HG03108 (cell line): ENCODE data around the gene RYR2.
"Not testable (repeated sequence)": the region's sequence is repeated elsewhere in the genome, so short reads cannot be mapped to it uniquely, and the experiment has no call there.

ENCODE experiments used
- ATAC-seq: cut with Tn5 transposase; IDR thresholded peaks from one replicate; pipeline ENCODE4 v1.9.1; 2021; ENCODE audit warnings: moderate library complexity; ENCODE audit not compliant: unreplicated experiment

The RYR2 gene

GRCh38 chr1:237763137-237763536 lies 721.2 kb downstream of the RYR2 start:
- no peak for ATAC-seq

DNA sequence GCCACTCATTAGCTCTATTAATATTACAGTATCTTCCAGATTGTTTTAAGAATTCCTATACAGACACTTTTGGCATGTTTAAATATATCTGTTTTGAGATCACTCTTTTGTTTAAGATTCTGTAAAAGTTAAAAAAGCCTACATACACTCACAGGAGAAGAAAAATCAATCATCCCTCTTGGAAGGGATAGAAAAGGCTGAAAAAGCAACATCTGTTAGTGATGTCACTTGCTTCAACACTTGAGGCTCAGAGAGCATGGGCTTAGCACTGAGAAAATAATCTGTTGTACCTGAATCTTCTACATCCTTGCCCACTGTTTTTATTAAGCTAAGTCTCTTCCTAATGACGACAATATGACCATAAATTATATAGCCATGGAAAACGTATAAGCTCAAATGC lies 721.8 kb downstream of the RYR2 start:
- ATAC-seq = no peak

- no peak for ATAC-seq
These were observed 727.9 kb downstream of the RYR2 start for GRCh38 chr1:237769916-237770315.

- no peak for ATAC-seq
These were observed 730.0 kb downstream of the RYR2 start for GRCh38 chr1:237772009-237772408.

DNA sequence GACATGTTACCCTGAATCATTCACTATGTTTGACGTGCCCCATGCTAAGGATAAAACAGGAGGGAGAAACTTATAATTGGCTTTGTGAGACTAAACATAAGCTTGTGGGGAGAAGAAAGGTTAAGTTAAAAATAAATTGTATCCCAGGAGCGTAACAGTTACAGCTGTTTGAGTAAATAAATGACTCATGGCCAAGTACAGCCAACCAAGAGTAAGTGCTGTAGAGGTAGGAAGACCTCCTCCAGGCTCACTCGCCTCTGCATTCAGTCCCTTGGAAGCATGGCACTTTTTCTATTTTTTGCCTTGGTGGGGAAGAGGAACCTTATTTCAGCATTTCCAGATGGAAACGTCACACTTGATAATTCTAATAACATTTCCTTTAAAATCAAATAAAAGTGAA lies 732.3 kb downstream of the RYR2 start:
- ATAC-seq = no peak

GRCh38 chr1:237779356-237779755 lies 737.4 kb downstream of the RYR2 start:
- no peak for ATAC-seq

DNA sequence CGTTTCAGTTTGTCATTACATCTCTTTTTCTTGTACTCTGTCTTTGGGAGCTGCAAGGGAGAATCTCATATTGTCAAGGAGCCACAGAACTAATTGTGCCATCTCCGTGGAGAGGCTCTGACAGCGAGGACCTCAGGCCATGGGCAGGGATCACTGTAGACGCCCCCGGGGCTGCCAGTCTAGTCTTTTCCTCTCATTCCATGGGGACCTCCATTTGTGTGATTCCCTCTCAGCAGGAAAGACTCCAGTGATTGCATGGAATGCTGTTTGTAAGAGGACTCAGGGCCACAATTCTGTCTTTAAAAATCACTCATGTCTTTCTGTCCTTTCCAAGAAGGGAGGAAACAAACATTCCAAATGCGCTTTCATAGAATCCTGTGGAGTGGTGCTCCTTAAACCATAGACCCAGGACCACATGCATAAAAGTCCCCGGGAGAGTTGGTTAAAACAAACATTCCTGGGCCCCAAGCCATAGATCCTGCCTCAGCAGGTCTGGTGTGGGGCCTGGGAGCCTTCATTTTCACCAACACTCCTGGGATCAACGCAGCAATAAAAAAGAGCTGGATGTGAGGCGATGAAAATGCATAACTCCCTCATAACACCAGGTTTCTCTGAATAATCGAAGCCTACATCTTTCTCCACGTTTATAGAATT lies 744.2 kb downstream of the RYR2 start:
- no peak for ATAC-seq

GRCh38 chr1:237788069-237788468 lies 746.1 kb downstream of the RYR2 start:
- no peak for ATAC-seq

- ATAC-seq = no peak
These were observed 747.6 kb downstream of the RYR2 start for GRCh38 chr1:237789619-237790018.

DNA sequence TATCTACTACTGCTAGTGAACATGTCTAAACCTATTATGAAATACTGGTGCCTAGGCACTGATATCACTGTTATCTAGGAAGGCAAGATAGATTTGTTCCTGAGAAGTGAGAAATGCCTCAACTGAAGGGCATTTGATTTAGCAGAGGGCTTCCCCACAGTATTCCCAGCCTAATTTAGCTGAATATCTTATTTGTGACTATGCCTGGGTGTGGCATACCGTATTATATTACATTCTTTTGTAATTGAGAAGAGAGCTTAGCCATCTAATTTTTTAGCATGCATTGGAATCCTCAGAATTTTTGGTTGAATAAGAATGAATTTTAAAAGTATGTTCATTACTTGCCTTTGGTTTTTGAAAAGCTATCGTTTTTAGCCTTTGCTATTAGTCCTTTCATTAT lies 749.6 kb downstream of the RYR2 start:
- no peak for ATAC-seq

DNA sequence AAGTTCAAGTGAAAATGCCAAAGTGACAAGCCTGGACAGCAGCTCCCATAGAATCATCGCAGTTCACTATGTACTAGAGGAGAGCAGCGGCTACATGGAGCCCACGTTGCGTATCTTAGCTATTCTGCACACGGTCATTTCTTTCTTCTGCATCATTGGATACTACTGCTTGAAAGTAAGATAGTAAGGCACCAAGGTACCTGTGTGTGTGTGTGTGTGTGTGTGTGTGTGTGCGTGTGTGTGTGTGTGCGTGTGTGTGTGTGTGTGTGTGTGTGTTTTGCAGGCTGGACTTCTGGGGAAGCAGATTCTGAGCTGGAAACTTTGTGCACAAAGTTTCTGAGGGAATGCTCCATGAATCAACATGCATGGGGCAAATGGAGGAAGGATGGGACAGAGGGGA lies 750.2 kb downstream of the RYR2 start:
- no peak for ATAC-seq

GRCh38 chr1:237792726-237793125 lies 750.7 kb downstream of the RYR2 start:
- ATAC-seq = no peak

- ATAC-seq = no peak
These were observed 752.1 kb downstream of the RYR2 start for GRCh38 chr1:237794071-237794470.

DNA sequence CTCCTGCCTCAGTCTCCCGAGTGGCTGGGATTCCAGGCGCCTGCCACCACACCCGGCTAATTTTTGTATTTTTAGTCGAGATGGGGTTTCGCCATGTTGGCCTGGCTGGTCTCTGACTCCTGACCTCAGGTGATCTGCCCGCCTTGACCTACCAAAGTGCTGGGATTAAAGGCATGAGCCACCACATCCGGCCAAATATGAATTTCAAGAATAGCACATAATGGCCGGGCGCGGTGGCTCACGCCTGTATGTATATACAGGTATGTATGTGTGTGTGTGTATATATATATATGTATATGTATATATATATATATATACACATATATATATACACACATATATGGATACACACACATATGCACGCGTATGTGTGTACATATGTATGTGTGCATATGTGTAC lies 753.6 kb downstream of the RYR2 start:
- ATAC-seq = no peak

DNA sequence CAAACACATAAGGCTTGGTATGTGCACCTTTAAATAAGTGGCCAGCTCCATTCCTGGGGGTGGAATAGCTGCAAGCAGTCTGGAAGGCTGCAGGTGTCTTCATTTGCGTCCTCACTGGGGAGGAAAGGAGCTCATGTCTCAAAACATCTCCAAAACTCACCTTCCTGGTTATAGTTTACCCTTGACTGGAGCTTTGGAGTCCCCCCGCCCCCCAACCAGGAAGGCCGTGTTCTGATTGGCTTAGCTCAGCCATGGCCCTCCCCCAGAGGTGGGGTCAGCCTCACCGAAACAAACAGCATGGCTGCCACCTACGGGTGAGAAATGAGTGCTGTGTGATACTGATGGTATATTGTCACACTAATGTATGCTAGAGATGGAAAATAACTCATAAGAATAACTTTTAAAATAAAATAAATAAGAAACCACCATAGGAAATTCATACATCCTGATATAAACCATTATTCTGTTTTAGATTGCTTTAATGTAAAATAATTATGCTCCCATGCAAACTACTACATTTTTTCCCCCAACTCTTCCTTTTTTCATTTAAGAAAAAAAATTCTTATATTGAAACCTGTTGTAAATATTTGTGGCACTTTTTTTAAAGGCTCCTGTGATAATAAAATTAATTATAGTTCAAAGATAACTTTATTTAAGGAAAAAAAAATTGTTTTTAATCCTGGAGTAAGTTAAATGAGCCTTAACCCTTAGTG lies 757.9 kb downstream of the RYR2 start:
- no peak for ATAC-seq

DNA sequence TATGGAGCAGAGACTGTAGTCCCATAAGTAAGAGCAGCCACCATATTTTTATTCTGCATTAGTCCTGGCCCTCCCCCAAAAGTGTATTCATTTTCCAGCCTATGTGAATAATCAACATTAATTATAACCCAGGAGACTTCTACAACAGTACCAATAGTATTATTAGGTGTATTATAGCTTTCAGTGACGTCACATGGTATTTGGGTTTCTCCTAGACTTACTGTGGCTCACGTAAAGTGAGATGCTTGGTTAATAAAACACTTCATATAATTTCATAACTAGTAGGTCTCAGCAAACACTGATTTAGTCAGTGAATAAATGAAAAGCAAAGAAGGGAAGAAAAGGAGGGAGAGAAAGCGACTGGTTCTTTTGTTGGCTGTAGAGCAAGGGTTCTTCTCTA lies 762.5 kb downstream of the RYR2 start:
- ATAC-seq = no peak

- ATAC-seq = no peak
These were observed 767.1 kb downstream of the RYR2 start for GRCh38 chr1:237809099-237809498.

DNA sequence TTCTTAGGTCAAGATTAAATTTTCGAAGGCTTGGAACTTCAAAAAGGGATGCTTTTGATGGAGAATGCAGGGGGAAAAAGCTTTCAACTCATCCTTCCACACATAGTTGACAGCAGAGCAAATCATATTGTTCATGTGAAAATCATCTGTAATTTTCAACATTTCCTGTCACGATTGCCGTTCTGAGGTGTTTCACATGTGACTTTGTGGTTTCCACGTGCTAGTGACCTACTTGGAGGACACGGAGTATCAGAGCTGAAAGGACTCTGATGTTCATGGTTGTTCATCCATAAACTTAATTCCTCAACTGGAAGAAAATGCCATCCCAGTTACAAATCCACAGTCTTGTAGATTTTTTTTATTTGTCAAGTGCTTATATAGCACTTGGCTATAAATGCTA lies 769.6 kb downstream of the RYR2 start:
- ATAC-seq = no peak

DNA sequence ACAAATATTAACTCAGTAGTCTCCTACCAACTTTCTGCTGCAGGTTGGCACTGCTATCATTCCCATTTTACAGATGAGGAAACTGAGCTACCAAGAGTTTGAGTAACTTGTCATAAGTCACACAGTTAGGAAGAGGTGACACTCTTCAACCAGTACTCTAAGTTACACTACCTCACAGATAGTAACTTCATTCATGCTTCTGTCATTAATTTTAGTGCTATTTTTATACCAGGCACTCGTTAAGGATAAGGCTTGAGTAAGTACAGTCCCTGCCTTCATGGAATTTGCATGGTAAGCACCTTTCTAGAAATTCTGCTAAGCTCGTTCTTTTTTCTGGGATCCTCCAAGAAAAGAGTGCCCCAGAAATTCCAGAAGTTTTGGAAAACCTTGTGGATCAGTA lies 770.1 kb downstream of the RYR2 start:
- no peak for ATAC-seq

DNA sequence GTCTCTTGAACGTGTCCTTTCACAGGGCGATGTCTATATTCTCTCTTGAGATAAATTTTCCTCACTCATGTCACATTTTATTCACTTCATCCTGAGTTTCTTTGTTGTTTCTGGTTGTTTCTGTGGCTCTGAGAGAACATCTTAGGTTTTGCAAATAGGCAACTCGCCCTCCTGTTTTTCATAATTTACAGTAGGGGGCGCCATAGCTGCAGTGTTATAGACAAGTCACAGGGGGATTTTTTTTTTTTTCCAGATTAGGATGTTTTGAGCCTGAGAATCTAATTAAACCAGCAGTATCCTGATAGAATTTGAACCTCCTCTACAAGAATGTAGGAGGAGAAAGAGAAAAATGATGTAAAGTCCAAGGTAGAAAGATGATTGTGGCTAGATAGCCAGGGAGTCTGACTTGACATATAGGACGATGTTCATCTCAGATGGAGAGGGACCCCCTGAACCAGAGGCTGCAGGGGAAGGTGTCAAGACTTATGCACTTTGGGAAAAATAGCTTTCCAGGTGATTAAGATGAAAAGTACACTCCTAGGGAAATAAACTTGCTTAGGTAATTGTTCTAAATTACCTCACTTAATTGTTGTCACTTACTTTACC lies 772.4 kb downstream of the RYR2 start:
- no peak for ATAC-seq

- no peak for ATAC-seq
These were observed 775.3 kb downstream of the RYR2 start for GRCh38 chr1:237817277-237817676.

GRCh38 chr1:237820634-237821033 lies 778.6 kb downstream of the RYR2 start:
- ATAC-seq = not testable (repeated sequence)
